Activated CD8-positive, alpha-beta T cell treated with anti-CD3 and anti-CD28 coated beads for 36 hours (primary cell): ENCODE measurements around the gene KLK4. TPM values are rescaled to one million over a fixed set of nuclear protein-coding genes. Genes with fewer than 3 reads are reported as not detected.

ENCODE experiments used
- ATAC-seq: fragments of 200-7000 bp; cut with Tn5 transposase; one replicate; pipeline ENCODE4 v1.10.0; 2021; ENCODE audit warnings: mild to moderate bottlenecking, moderate library complexity
- CTCF ChIA-PET: fragments of 350-600 bp; sonication (Branson Sonifier 250); formaldehyde crosslinking; loops from one replicate; lab custom pipeline; 2021; ENCODE audit warnings: antibody characterized with exemption; lab: Charles Lee
- POLR2A ChIA-PET: fragments of 350-600 bp; sonication (Branson Sonifier 250); formaldehyde crosslinking; loops from one replicate; lab custom pipeline; 2021; ENCODE audit warnings: antibody characterized with exemption; lab: Charles Lee
- DNase-seq: peaks from one replicate; pipeline ENCODE4 v3.0.0-alpha.2; 2020
- H3K27ac Mint-ChIP-seq: one replicate; pipeline ENCODE4 v1.8.0; 2021; ENCODE audit warnings: mild to moderate bottlenecking, mixed read lengths
- H3K27me3 Mint-ChIP-seq: one replicate; pipeline ENCODE4 v1.8.0; 2021; ENCODE audit warnings: mixed read lengths
- H3K36me3 Mint-ChIP-seq: one replicate; pipeline ENCODE4 v1.8.0; 2021; ENCODE audit warnings: low read depth, mixed read lengths
- H3K4me1 Mint-ChIP-seq: one replicate; pipeline ENCODE4 v1.8.0; 2021; ENCODE audit warnings: low read depth, mixed read lengths
- H3K4me3 Mint-ChIP-seq: one replicate; pipeline ENCODE4 v1.8.0; 2021; ENCODE audit warnings: mild to moderate bottlenecking, moderate library complexity, mixed read lengths
- H3K9me3 Mint-ChIP-seq: one replicate; pipeline ENCODE4 v1.8.0; 2021; ENCODE audit warnings: mixed read lengths
- CTCF ChIP-seq: fragments of 200-600 bp; IDR thresholded peaks from one replicate; pipeline ENCODE4 v1.8.0; 2022; ENCODE audit warnings: antibody characterized with exemption, mild to moderate bottlenecking
- intact Hi-C: fragments of 100-400 bp; cut with micrococcal nuclease; formaldehyde crosslinking; loops from one replicate; pipeline ENCODE4 v1.10.0; 2022
- total RNA-seq, 2 experiments: library from RNA; stranded (reverse); gene quantifications; one replicate each; pipeline ENCODE4 v1.2.3, GENCODE V29; 2021

KLK4 gene
- total RNA-seq, 2 experiments from 2014 or later, result not detected

DNA sequence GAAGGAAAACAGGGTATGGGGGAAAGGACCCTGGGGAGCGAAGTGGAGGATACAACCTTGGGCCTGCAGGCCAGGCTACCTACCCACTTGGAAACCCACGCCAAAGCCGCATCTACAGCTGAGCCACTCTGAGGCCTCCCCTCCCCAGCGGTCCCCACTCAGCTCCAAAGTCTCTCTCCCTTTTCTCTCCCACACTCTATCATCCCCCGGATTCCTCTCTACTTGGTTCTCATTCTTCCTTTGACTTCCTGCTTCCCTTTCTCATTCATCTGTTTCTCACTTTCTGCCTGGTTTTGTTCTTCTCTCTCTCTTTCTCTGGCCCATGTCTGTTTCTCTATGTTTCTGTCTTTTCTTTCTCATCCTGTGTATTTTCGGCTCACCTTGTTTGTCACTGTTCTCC lies 53.8 kb downstream of the KLK4 start:
- POLR2A ChIA-PET, result no interaction called here
- H3K4me3 Mint-ChIP-seq, result no peak overlapping the region
- no peak for DNase-seq
- peaks cover 42% of the 10 kb centered on the region for H3K27me3 Mint-ChIP-seq
- H3K36me3 Mint-ChIP-seq, result no peaks in the 10 kb centered on the region
- TF ChIP-seq CTCF, result no peak
- CTCF ChIA-PET, result no interaction called here
- no peaks in the 10 kb centered on the region for H3K4me1 Mint-ChIP-seq
- intact Hi-C loops, result no loop called here
- no peak for ATAC-seq
- no peak overlapping the region for H3K27ac Mint-ChIP-seq
- no peaks in the 10 kb centered on the region for H3K9me3 Mint-ChIP-seq

Other genes starting within 250 kb of the KLK4 start
- under 1 TPM in 1 of 2 experiments, not detected in 1; 0.25 TPM for gene SHANK1, start 191.6 kb downstream of the KLK4 start, total RNA-seq
- 1 to 10 TPM; 2.2 to 2.7 TPM for gene CLEC11A, start 188.0 kb downstream of the KLK4 start, total RNA-seq
- gene GPR32, start 140.9 kb downstream of the KLK4 start, total RNA-seq, result not detected
- gene ACP4, start 121.0 kb downstream of the KLK4 start, total RNA-seq, result not detected
- under 1 TPM; 0.65 to 0.83 TPM for gene KLK1, start 87.6 kb downstream of the KLK4 start, total RNA-seq
- not detected for gene KLK15, start 77.8 kb downstream of the KLK4 start, total RNA-seq
- gene KLK3, start 56.5 kb downstream of the KLK4 start, total RNA-seq, result not detected
- gene KLK2, start 38.0 kb downstream of the KLK4 start, total RNA-seq, result under 1 TPM; 0.51 to 0.90 TPM
- not detected for gene KLK5, start 41.6 kb upstream of the KLK4 start, total RNA-seq
- gene KLK6, start 58.2 kb upstream of the KLK4 start, total RNA-seq, result not detected
- not detected for gene KLK7, start 72.5 kb upstream of the KLK4 start, total RNA-seq
- gene KLK8, start 90.2 kb upstream of the KLK4 start, total RNA-seq, result not detected
- not detected for gene KLK10, start 108.3 kb upstream of the KLK4 start, total RNA-seq
- gene KLK11, start 115.2 kb upstream of the KLK4 start, total RNA-seq, result not detected
- not detected for gene KLK12, start 123.6 kb upstream of the KLK4 start, total RNA-seq
- gene KLK13, start 153.7 kb upstream of the KLK4 start, total RNA-seq, result not detected
- gene KLK14, start 171.5 kb upstream of the KLK4 start, total RNA-seq, result under 1 TPM; 0.32 to 0.43 TPM
- 10 to 100 TPM; 10.6 to 11.1 TPM for gene CTU1, start 197.0 kb upstream of the KLK4 start, total RNA-seq
- gene SIGLEC9, start 213.5 kb upstream of the KLK4 start, total RNA-seq, result under 1 TPM; 0.40 to 0.65 TPM
- not detected for gene SIGLEC7, start 230.9 kb upstream of the KLK4 start, total RNA-seq